ENCODE data around the gene RGS3.

The RGS3 gene

DNA sequence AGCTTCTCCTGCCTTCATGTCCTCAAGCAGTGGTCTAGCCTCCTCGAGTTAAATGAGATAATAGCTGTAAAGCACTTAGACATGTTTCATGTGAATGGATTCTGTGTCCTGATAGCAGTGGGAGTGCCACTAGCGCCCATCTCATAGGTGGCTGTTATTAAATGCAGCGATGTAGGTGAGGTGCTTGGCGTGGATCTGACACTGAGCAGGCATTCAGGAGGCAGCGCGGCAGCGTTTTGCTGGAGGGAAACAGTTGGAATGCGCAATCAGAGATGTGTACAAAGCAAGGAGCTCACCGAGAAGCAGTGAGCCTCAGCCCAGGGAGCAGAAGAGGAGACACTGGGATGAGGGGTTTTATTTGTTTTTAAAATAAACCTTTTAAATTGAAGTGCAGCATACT, 106.6 kb downstream of the RGS3 start:
- Histone ChIP-seq H3K27me3 (replicated peaks; ENCODE audit: control insufficient read depth, insufficient read depth, low read length) (no peaks in the 10 kb centered on the region), H3K4me3 (replicated peaks; ENCODE audit: low read depth, low read length) (no peak overlapping the region), H3K36me3 (ENCODE audit: control insufficient read depth, insufficient read depth, low read length) (peaks cover 10% of the 10 kb centered on the region)
- no peak for TF ChIP-seq CTCF (IDR thresholded peaks at IDR 0.05; ENCODE audit: insufficient read depth, low read length, poor library complexity, severe bottlenecking)
- no peak for DNase-seq (ENCODE audit: extremely low read depth, insufficient read length)

DNA sequence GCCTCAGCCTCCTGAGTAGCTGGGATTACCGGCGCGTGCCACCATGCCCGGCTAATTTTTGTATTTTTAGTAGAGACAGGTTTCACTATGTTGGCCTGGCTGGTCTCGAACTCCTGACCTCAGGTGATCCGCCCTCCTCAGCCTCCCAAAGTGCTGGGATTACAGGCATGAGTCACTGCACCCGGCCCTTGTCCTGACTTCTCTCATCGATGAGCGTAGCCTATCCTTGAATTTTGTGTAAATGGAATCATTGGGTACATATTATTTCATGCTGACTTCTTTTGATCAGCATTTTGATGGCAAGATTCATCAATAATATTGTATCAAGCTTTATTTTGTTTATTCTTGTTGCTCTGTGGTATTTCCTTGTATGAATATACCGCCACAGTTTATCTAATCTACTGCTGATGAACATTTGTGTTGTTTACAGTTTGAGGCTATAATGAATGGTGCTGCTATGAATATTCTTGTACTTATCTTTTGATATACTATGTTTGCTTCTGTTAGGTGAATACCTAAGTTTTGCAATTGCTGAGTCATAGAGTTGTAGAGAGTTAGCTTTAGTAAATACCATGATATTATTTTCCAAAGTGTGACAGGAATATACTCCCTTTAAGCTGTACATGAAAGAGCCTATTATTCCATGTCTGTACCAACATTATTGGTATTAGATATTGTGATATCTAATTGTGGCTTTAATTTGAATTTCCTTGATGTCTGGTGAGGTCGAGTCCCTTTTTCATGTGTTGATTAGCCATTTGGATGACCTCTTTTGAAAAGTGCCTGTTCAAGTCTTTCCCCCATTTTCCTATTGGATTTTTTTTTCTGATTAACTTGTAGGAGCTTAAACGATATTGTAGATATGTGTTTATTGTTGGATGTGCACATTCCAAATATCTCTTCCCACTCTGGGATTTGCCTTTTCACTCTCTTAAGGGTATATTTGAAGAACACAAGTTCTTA, 107.5 kb downstream of the RGS3 start:
- no peak for DNase-seq (ENCODE audit: extremely low read depth, insufficient read length)
- peaks cover 8% of the 10 kb centered on the region for H3K36me3 ChIP-seq (ENCODE audit: control insufficient read depth, insufficient read depth, low read length)
- no peak for TF ChIP-seq CTCF (IDR thresholded peaks at IDR 0.05; ENCODE audit: insufficient read depth, low read length, poor library complexity, severe bottlenecking)
- H3K4me3 ChIP-seq (replicated peaks; ENCODE audit: low read depth, low read length) = no peak overlapping the region
- H3K27me3 ChIP-seq (replicated peaks; ENCODE audit: control insufficient read depth, insufficient read depth, low read length) = no peaks in the 10 kb centered on the region

DNA sequence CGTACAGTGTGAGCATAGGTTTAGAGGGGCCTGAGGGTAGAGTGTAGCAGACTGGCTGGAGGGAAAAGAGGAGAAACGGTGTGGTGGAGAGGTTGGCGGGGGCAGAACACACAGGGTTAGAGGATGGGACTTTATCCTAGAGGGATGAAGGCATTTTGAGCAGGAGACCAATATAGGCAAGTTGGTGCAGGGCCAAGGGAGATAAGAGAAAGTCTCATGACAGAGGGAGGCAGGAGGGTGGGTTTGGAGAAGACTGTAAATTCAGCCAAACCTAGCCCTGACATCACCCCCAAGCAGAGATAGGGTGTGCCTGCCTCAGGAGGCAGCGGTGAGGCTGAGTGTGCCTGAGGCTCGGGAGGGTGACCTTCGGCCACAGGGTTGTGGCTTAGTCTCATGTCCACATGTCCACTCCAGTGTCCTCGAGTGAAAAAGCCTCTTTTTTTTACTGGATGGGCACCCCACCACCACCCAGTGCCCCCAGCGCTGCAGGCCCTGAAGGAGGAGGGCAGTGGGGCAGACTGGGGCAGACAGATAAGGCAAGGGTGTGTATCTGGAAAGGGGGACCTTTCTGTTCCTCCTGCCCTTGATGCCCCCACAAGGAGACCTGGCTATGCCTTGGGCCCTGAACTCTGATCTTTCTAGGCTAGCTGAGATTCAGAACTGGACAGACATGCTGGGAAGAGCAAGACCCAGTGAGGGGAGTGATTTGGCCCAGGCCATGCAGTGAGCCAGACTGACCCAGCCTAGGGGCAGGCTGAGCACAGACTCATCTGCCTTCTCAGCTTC, 108.7 kb downstream of the RGS3 start:
- H3K27me3 ChIP-seq (replicated peaks; ENCODE audit: control insufficient read depth, insufficient read depth, low read length) = no peaks in the 10 kb centered on the region
- DNase-seq (ENCODE audit: extremely low read depth, insufficient read length) = no peak
- H3K4me3 ChIP-seq (replicated peaks; ENCODE audit: low read depth, low read length) = no peak overlapping the region
- peaks cover 3% of the 10 kb centered on the region for H3K36me3 ChIP-seq (ENCODE audit: control insufficient read depth, insufficient read depth, low read length)
- TF ChIP-seq CTCF (IDR thresholded peaks at IDR 0.05; ENCODE audit: insufficient read depth, low read length, poor library complexity, severe bottlenecking) = no peak

GRCh38 chr9:113573046-113573958, 109.8 kb downstream of the RGS3 start:
- no peaks in the 10 kb centered on the region for H3K27me3 ChIP-seq (replicated peaks; ENCODE audit: control insufficient read depth, insufficient read depth, low read length)
- H3K4me3 ChIP-seq (replicated peaks; ENCODE audit: low read depth, low read length) = no peak overlapping the region
- H3K36me3 ChIP-seq (ENCODE audit: control insufficient read depth, insufficient read depth, low read length) = peaks cover 3% of the 10 kb centered on the region
- no peak for TF ChIP-seq CTCF (IDR thresholded peaks at IDR 0.05; ENCODE audit: insufficient read depth, low read length, poor library complexity, severe bottlenecking)
- no peak for DNase-seq (ENCODE audit: extremely low read depth, insufficient read length)

- Histone ChIP-seq H3K36me3 (ENCODE audit: control insufficient read depth, insufficient read depth, low read length) (no peaks in the 10 kb centered on the region), H3K4me3 (replicated peaks; ENCODE audit: low read depth, low read length) (no peak overlapping the region), H3K27me3 (replicated peaks; ENCODE audit: control insufficient read depth, insufficient read depth, low read length) (no peaks in the 10 kb centered on the region)
- no peak for TF ChIP-seq CTCF (IDR thresholded peaks at IDR 0.05; ENCODE audit: insufficient read depth, low read length, poor library complexity, severe bottlenecking)
- no peak for DNase-seq (ENCODE audit: extremely low read depth, insufficient read length)
These were observed 110.4 kb downstream of the RGS3 start for GRCh38 chr9:113573959-113574352.

Data from GM06990 (cell line).